SK-N-SH (cell line): ENCODE data around the gene ZBTB17. TPM values are rescaled to one million over a fixed set of nuclear protein-coding genes. Genes with fewer than 3 reads are reported as not detected.

ENCODE experiments used
- CTCF ChIA-PET: fragments of 300-600, 350-600 bp; formaldehyde crosslinking; extraction: SDS; loops from one replicate; lab custom pipeline; 2021; lab: Yijun Ruan, JAX
- POLR2A ChIA-PET: fragments of 350-600 bp; sonication (Branson Sonifier 250); formaldehyde crosslinking; extraction: SDS; loops from one replicate; lab custom pipeline; 2020; ENCODE audit warnings: antibody characterized with exemption, inconsistent platforms; lab: Yijun Ruan, JAX
- DNase-seq: peaks from one replicate; pipeline ENCODE4 v3.0.0; 2012
- H2AFZ ChIP-seq: fragments of 200-600 bp; sonication (generic); 2 replicates; pipeline ENCODE4 v1.8.1; 2016; ENCODE audit warnings: antibody characterized with exemption, mild to moderate bottlenecking, low read depth
- H3F3A ChIP-seq: fragments of 200-600 bp; sonication (generic); replicated peaks from 2 replicates; pipeline ENCODE3; 2016; ENCODE audit warnings: antibody characterized with exemption, mild to moderate bottlenecking; ENCODE audit not compliant: insufficient read depth
- H3K27ac ChIP-seq, 2 experiments: fragments of 200-500 bp in 1 of 2; fragments of 200-600 bp in 1 of 2; sonication (Bioruptor generic) in 1 of 2; sonication (generic), shearing (Covaris generic) in 1 of 2; 2 replicates each; pipeline versions ENCODE4 v1.5.1 to v1.6.1; 2014 to 2016; ENCODE audit warnings: low read depth in 2 of 2, inconsistent platforms in 1 of 2, low read length in 1 of 2, mild to moderate bottlenecking in 1 of 2, mixed read lengths in 1 of 2
- H3K27me3 ChIP-seq: fragments of 200-600 bp; sonication (generic), shearing (Covaris generic); 2 replicates; pipeline ENCODE4 v1.6.1; 2016; ENCODE audit warnings: mixed run types; ENCODE audit not compliant: insufficient read depth
- H3K36me3 ChIP-seq, 2 experiments: fragments of 200-500 bp in 1 of 2; fragments of 200-600 bp in 1 of 2; sonication (Bioruptor generic) in 1 of 2; sonication (generic) in 1 of 2; replicated peaks in 1 of 2; 2 replicates each; pipeline versions ENCODE3 to v1.5.1; 2014 to 2016; ENCODE audit warnings: low read length in 1 of 2, mild to moderate bottlenecking in 1 of 2; ENCODE audit not compliant: insufficient read depth in 2 of 2, control insufficient read depth in 1 of 2
- H3K4me1 ChIP-seq, 2 experiments: fragments of 200-500 bp in 1 of 2; fragments of 200-600 bp in 1 of 2; sonication (Bioruptor generic) in 1 of 2; sonication (generic), shearing (Covaris generic) in 1 of 2; 2 replicates each; pipeline versions ENCODE4 v1.5.1 to v1.6.1; 2014 to 2016; ENCODE audit warnings: low read depth in 1 of 2, low read length in 1 of 2, mixed run types in 1 of 2; ENCODE audit not compliant: insufficient read depth in 2 of 2, control insufficient read depth in 1 of 2
- H3K4me2 ChIP-seq: fragments of 200-600 bp; sonication (generic), shearing (Covaris generic); 2 replicates; pipeline ENCODE4 v1.6.1; 2017; ENCODE audit warnings: mixed run types
- H3K4me3 ChIP-seq, 2 experiments: fragments of 200-500 bp in 1 of 2; fragments of 200-600 bp in 1 of 2; sonication (Bioruptor generic) in 1 of 2; sonication (generic), shearing (Covaris generic) in 1 of 2; 2 replicates each; pipeline versions ENCODE4 v1.5.1 to v1.8.1; 2014 to 2016; ENCODE audit warnings: low read depth in 2 of 2, inconsistent platforms in 1 of 2, low read length in 1 of 2, mild to moderate bottlenecking in 1 of 2, mixed read lengths in 1 of 2, moderate library complexity in 1 of 2
- H3K79me2 ChIP-seq: fragments of 200-600 bp; sonication (generic); 2 replicates; pipeline ENCODE4 v1.8.1; 2017; ENCODE audit warnings: mild to moderate bottlenecking; ENCODE audit not compliant: insufficient read depth
- H3K9ac ChIP-seq: fragments of 200-600 bp; sonication (generic); 2 replicates; pipeline ENCODE4 v1.6.1; 2017; ENCODE audit warnings: mixed run types
- H3K9me2 ChIP-seq: fragments of 200-600 bp; sonication (generic); 2 replicates; pipeline ENCODE4 v1.6.1; 2017; ENCODE audit warnings: mixed run types
- H3K9me3 ChIP-seq: fragments of 200-600 bp; sonication (generic); 2 replicates; pipeline ENCODE4 v1.6.1; 2017; ENCODE audit warnings: mixed run types, mild to moderate bottlenecking, moderate library complexity
- H4K20me1 ChIP-seq: fragments of 200-600 bp; sonication (generic); 2 replicates; pipeline ENCODE4 v1.6.1; 2017; ENCODE audit warnings: mild to moderate bottlenecking, mixed run types; ENCODE audit not compliant: insufficient read depth
- CHD2 ChIP-seq: fragments of 150-350 bp; IDR thresholded peaks from 2 replicates; pipeline ENCODE4 v1.6.1; 2018; ENCODE audit warnings: low read length; ENCODE audit not compliant: partially characterized antibody
- CTCF ChIP-seq: fragments of 200-600 bp; sonication (generic); IDR thresholded peaks from 2 replicates; pipeline ENCODE4 v1.6.1; 2017; ENCODE audit warnings: antibody characterized with exemption, mild to moderate bottlenecking, moderate library complexity
- EP300 ChIP-seq, 2 experiments: IDR thresholded peaks; 2 replicates each; pipeline versions ENCODE4 v1.4.0 to v1.6.1; 2012; ENCODE audit warnings: borderline replicate concordance in 1 of 2, low read depth in 1 of 2, low read length in 1 of 2
- FOXM1 ChIP-seq: IDR thresholded peaks from 2 replicates; pipeline ENCODE4 v1.4.0; 2012; ENCODE audit warnings: low read depth, mild to moderate bottlenecking
- GABPA ChIP-seq: IDR thresholded peaks from 2 replicates; pipeline ENCODE4 v1.4.0; 2012; ENCODE audit warnings: low read depth, mild to moderate bottlenecking
- GATA2 ChIP-seq: sonication (generic); formaldehyde crosslinking; IDR thresholded peaks from 2 replicates; pipeline ENCODE4 v1.5.0; 2020; ENCODE audit warnings: mild to moderate bottlenecking, missing genetic modification reagents
- IRF3 ChIP-seq: fragments of 150-350 bp; IDR thresholded peaks from 2 replicates; pipeline ENCODE4 v1.6.1; 2016; ENCODE audit warnings: mild to moderate bottlenecking, low read depth, low read length
- MAX ChIP-seq: IDR thresholded peaks from 2 replicates; pipeline ENCODE4 v1.4.0; 2012; ENCODE audit warnings: low read depth
- MXI1 ChIP-seq: IDR thresholded peaks from 2 replicates; pipeline ENCODE4 v1.6.1; 2012; ENCODE audit warnings: mild to moderate bottlenecking, low read depth, low read length, improper control_type of control experiment
- NFIC ChIP-seq: IDR thresholded peaks from 2 replicates; pipeline ENCODE4 v1.4.0; 2012; ENCODE audit warnings: borderline replicate concordance
- RCOR1 ChIP-seq: fragments of 150-350 bp; IDR thresholded peaks from 2 replicates; pipeline ENCODE4 v1.6.1; 2017; ENCODE audit warnings: antibody characterized with exemption, low read length
- REST ChIP-seq: IDR thresholded peaks from 2 replicates; pipeline ENCODE4 v1.6.1; 2012; ENCODE audit warnings: mild to moderate bottlenecking, low read depth, low read length, moderate library complexity
- RFX5 ChIP-seq: IDR thresholded peaks from 2 replicates; pipeline ENCODE4 v1.6.1; 2012; ENCODE audit warnings: mild to moderate bottlenecking, improper control_type of control experiment, low read length
- RXRA ChIP-seq: IDR thresholded peaks from 2 replicates; pipeline ENCODE4 v1.4.0; 2012; ENCODE audit warnings: low read depth, mild to moderate bottlenecking, borderline replicate concordance
- SIN3A ChIP-seq: IDR thresholded peaks from 2 replicates; pipeline ENCODE4 v1.6.1; 2012; ENCODE audit warnings: low read depth, mild to moderate bottlenecking, low read length, moderate library complexity, borderline replicate concordance
- TAF1 ChIP-seq: IDR thresholded peaks from 2 replicates; pipeline ENCODE4 v1.6.1; 2012; ENCODE audit warnings: low read depth, mild to moderate bottlenecking, low read length, moderate library complexity, borderline replicate concordance
- TCF12 ChIP-seq: IDR thresholded peaks from 2 replicates; pipeline ENCODE4 v1.4.0; 2012
- USF1 ChIP-seq: IDR thresholded peaks from 2 replicates; pipeline ENCODE4 v1.4.0; 2012; ENCODE audit warnings: low read depth, borderline replicate concordance
- USF2 ChIP-seq: fragments of 150-350 bp; IDR thresholded peaks from 2 replicates; pipeline ENCODE4 v1.6.1; 2017; ENCODE audit warnings: antibody characterized with exemption, low read length, low read depth, borderline replicate concordance
- YY1 ChIP-seq: IDR thresholded peaks from 2 replicates; pipeline ENCODE4 v1.4.0; 2012; ENCODE audit warnings: low read depth, mild to moderate bottlenecking
- WGBS: methylation state at CpG from one replicate; pipeline ENCODE4 v1.1.6; 2017; ENCODE audit warnings: low lambda C conversion rate; 5-methylcytosine and 5-hydroxymethylcytosine counted together
- polyA plus RNA-seq, 3 experiments: library from polyadenylated mRNA; depleted of rRNA; stranded (reverse); fragments of >200 nt; gene quantifications; 2 replicates each; pipeline ENCODE4 v1.2.3, GENCODE V29; 2012

The ZBTB17 gene
- polyA plus RNA-seq, 1 of the 3 experiments (the other 2 are of a cell fraction) = 56.4 TPM

- POLR2A ChIA-PET = interaction anchor here (0.6 kb wide), 1 partner anchor 69 kb away, joined by 3 read pairs; no protein-coding TSS in a partner anchor
- Histone ChIP-seq H3K4me2 (peak overlapping the region; percentile 40; the same call in 1 of the 2 replicates), H3K9me2 (no peaks in the 10 kb centered on the region), H3K27me3 (no peaks in the 10 kb centered on the region), H3K9ac (no peak overlapping the region), H3K27ac (peak overlapping the region; percentile 25 to 71; a peak in 2 of 4 replicates), H3K9me3 (no peaks in the 10 kb centered on the region), H4K20me1 (0 out of 2 replicates have a peak, but pooled peaks cover 6% of the 10 kb centered on the region), H3F3A (peaks cover 51% of the 10 kb centered on the region), H3K36me3 (peaks cover 4 to 5% of the 10 kb centered on the region in 2 experiments), H3K4me3 (no peak overlapping the region), H3K4me1 (peaks cover 41 to 56% of the 10 kb centered on the region in 2 experiments), H2AFZ (no peak overlapping the region), H3K79me2 (peaks cover 92% of the 10 kb centered on the region)
- TF ChIP-seq TCF12 (no peak), GATA2 (no peak), GABPA (no peak), MAX (no peak), TAF1 (no peak), USF1 (no peak), FOXM1 (no peak), MXI1 (no peak), IRF3 (no peak), EP300 (IDR thresholded peaks at IDR 0.05; ENCODE audit: borderline replicate concordance in 1 of 2, low read depth in 1 of 2, low read length in 1 of 2) (no peak), RFX5 (no peak), YY1 (no peak), RXRA (no peak), CHD2 (no peak), SIN3A (no peak), USF2 (no peak), RCOR1 (no peak), NFIC (no peak), REST (no peak), CTCF (no peak)
- WGBS = 86% methylated on average over 15 of the region's 15 CpGs
- DNase-seq = peak; percentile 26
- CTCF ChIA-PET = interaction anchor here (0.7 to 2.0 kb wide), 4 partner anchors 18 to 166 kb away, joined by 3 to 6 read pairs (median 4); partner anchors contain the start of gene ZBTB17
These were observed 18.4 kb downstream of the ZBTB17 start for GRCh38 chr1:15957221-15958095.
